Stimulated activated CD4-positive, alpha-beta T cell treated with anti-CD3 and anti-CD28 coated beads, Interleukin-15, amount 100 ng/mL, for 1 hour (primary cell): ENCODE measurements around the gene PPDPF.
"Not testable (repeated sequence)": the region's sequence is repeated elsewhere in the genome, so short reads cannot be mapped to it uniquely, and the experiment has no call there.

Experiments used
- DNase-seq, 2 donors: peaks; one replicate each; pipeline ENCODE4 v3.0.0-alpha.2; 2020; ENCODE audit warnings: low read depth in 1 of 2, low spot score in 1 of 2

Gene PPDPF

DNA sequence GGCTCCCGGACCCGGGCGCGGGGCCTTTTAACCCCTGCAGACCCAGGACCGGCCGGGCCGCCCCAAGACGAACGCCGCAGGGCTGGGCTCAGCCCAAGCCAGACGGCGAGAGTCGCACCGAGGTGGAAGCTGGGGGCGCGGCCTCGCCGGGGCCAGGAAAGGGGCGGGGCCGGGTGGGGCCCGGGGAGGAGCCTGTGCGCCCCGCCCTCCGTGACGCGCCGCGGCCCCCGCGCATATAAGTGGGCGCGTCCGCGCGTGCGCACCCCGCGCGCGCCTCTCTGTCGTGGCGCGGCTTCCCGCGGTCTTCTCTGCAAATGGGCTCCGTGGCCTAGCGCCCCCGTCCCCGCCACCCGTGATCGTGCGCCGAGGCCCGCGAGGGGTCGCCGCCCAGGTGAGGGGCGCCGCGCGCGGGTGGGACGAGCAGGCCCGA lies at the start of gene PPDPF:
PPDPF (plus strand) TSS at position 262 of the 430 bp plus-strand sequence. CDS start 544 bp downstream, outside the sequence.
- peak; percentile 83 to 84 for DNase-seq

- no peak for DNase-seq
These were observed 49.4 kb upstream of the PPDPF start for GRCh38 chr20:63471002-63471716.

GRCh38 chr20:63471717-63471980 lies 48.9 kb upstream of the PPDPF start:
- DNase-seq = no peak

DNA sequence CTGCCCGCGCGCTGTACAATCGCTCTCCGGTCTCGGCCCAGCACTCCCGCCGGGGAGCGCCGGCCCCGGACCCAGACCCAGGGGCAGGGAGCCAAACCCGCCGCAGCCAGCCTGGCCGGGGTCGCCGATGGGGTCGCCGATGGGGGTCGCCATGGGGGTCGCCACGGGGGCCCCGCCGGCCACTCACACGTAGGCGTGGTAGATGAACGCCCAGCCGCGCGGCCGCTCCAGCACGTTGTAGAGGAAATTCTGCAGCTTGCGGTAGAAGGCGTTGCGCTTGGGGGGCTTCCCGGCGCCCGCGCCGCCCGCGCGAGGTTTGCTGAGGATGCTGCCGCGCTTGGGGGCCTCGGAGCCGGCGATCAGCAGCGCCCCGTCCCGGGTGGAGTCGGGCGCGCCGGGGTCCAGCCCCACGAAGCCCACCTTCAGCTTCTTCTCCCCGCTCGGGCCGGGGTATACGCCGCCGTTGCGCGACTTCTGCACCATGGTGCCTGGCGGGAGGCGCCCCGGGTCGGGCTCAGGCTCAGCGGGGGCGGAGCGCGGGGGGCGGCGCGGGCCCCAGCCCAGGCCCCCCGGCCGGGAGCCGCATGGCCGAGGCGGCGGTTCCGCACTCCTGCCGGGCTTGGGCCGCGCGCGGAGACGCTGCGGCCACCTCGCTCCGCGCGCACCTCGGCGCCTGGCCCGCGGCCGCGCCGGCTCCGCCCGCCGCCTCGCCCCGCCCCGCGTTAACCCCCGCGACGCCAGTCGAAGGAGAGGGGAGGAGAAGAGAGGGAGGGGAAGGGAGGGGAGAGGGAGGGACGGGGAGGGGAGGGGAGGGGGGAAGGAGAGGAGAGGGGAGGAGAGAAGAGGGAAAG lies 48.4 kb upstream of the PPDPF start, which contains the start of gene KCNQ2:
KCNQ2 (minus strand) TSS at position 675 of the 851 bp plus-strand sequence; CDS start at position 483, 192 bp downstream.
- no peak for DNase-seq

DNA sequence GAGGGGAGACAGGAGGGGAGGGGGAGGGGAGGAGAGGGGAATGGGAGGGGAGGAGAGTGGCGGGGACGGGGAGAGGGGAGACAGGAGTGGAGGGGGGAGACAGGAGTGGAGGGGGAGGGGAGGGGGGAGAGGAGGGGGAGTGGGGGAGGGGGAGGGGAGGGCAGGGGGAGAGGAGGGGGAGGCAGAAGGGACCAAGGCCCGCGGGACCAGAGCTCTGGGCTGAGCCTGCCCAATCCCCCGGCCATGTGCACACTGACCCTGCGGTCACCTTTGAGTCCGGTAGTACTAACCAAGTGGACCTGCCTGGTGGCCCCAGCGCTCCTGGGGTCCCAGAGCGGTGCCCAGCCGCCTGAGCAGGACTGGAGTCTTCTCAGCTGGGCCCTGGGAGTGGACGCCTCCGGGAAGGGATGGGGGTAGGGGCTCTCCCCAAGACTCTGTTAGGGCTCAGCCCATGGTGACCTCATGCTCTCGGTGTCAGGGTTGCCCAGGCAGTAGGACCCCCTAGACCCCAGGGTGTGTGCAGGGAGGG lies 47.6 kb upstream of the PPDPF start:
- no peak for DNase-seq

DNA sequence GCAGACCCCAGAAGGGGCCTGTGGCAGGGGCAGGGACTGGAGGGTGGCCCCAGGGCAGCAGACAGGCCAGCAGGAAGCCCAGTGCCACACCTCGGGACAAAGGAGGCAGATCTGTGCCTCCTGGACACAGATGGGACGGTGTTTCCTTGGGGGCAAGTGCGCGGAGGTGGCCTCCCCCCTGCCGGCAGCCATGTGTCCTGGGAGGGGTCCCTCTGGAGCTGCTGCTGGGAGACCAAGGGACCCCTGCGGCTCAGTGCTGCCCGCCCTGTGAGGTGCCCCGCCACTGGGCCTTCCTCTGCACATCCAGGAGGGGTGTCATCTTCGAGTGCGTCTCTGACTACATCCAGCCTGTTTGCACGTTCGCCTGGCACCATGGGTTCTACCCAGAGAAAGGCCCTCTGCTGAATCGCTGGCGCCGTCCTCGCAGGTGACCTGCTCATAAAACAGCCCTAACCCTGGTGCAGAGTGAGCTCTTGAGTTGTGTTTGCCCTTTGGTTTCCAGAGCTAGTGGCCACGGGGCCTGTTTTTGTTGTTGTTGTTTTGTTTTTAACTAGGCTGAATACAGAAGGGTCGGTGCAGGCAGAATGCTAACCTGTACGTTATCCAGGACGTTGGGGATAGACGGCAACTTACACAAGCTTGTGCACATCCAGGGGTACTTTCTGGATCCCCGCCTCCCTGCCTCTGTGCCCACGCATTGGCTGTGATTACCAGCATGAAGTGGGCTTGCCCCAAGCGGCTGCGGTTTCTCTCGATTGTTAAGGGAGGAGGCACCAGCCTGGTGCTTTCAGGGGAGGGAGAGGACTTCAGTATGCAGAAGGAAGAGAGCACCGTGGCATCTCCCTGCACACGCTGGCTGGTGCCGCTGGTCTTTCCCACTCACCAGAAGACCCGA lies 46.8 kb upstream of the PPDPF start:
- no peak for DNase-seq

GRCh38 chr20:63475209-63475608 lies 45.4 kb upstream of the PPDPF start:
- DNase-seq = no peak

- no peak for DNase-seq
These were observed 43.4 kb upstream of the PPDPF start for GRCh38 chr20:63477061-63477616.

GRCh38 chr20:63477944-63478343 lies 42.6 kb upstream of the PPDPF start:
- DNase-seq = no peak

DNA sequence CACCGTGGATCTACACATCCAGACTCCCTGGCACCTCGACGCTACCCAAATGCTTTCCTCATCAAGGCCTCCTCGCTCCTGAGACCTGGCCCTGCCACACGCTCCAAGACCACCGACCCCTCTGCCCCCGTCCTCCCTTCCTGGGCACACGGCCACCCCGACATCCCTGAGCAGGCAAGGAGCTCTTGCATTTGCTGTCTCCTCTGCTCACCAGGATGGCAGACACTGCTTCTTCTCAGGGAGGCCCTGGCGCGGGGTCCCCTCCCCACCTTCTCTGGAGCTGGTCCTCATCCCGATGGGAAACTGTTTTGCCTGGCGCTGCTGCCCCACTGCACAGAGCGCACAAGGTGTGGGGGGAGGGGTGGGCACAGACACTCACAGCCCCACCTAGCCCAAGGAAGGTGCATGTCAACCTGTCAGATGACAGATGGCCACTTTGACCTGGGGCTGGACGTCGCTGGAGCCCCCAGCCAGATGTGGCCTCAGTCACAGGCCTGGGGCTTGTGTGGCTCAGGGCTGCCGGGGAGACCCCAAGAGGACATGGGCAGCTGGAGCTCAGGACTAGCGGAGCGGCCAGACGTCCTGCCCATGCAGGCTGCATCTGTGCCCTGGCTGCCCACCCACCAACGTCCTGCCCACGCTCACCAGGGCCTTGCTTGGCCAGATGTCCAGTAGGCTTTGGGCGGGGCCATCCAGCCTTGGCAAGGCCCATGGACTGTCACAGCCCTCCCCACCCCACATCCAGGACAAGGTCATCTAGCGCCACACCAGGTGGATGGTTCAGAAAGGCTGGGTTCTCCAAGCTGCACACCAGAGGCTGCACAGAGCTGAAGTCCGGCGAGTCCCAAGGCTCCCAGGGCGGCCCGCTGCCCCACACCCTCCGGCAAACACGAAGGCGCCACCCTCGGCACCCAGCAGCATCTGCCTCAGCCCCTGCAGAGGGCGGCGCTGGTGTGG lies 41.9 kb upstream of the PPDPF start:
- DNase-seq = no peak

GRCh38 chr20:63479695-63480419 lies 40.7 kb upstream of the PPDPF start:
- not testable (repeated sequence) for DNase-seq

DNA sequence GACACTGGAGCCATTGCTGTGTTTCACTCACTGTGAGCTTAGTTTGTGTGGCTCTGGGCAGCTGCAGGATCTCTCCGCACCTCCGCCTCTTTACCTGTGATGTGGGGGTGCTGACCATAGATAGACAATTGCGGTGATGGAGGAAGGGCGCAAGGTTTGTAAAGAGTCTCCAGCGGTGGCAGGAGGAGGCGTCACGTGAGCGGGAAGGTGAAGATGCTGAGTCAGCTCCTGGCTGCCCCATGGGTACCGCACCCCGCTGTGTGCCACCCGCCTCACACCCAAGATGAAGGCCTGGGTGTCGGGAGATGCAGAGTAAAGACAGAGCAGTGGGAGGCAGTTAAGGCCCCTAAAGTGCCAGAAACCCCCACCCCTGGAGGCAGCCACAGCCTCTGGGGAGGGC lies 39.1 kb upstream of the PPDPF start:
- no peak for DNase-seq

DNA sequence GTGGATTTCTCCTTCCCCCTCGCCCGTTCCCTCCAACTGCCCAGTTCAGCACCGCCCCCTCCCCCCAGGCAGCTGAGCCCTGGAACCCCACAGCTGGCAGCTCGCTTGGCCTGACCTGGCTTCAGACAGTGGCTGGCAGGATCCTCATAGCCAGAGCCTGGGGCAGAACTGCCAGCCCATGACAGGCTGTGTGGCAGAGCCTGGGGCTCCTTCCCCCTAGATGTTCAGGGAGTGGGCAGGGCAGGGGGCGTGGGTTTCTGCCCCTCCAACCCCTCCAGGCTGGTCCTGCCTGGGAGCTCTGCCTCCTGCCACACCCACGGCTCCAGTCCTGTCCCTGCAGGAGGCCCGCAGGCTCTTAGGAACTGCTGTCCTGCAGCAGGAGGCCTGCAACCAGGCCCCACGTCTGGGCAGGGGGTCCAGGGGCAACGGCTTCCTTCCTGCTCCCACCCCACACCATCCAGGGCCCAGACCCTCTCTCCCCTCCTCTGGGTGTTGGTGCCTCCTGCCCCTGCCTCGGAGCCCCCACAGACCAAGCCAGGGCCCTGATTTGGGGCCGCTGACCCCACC lies 38.5 kb upstream of the PPDPF start:
- no peak for DNase-seq

DNA sequence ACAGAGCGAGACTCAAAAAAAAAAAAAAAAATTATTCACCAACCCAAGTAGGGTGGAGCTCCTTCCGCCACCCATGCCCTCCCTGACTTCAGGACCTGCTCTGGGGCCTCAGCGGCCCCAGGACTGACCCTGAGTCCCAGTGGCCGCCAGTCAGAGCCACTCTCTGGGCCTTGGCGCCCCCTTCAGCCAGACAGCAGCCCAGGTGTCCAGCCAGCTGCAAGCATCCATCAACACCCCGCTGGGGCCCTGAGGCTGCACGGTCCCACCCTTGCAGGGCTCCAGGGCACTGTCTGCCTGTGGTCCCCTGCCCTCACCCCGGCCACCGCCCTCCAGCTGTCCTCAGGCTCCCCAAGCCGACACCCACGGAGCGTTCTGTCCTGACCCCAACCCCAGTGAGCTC lies 36.7 kb upstream of the PPDPF start:
- no peak for DNase-seq

GRCh38 chr20:63484236-63484635 lies 36.3 kb upstream of the PPDPF start:
- no peak for DNase-seq

GRCh38 chr20:63484651-63485403 lies 35.7 kb upstream of the PPDPF start:
- DNase-seq = no peak

DNA sequence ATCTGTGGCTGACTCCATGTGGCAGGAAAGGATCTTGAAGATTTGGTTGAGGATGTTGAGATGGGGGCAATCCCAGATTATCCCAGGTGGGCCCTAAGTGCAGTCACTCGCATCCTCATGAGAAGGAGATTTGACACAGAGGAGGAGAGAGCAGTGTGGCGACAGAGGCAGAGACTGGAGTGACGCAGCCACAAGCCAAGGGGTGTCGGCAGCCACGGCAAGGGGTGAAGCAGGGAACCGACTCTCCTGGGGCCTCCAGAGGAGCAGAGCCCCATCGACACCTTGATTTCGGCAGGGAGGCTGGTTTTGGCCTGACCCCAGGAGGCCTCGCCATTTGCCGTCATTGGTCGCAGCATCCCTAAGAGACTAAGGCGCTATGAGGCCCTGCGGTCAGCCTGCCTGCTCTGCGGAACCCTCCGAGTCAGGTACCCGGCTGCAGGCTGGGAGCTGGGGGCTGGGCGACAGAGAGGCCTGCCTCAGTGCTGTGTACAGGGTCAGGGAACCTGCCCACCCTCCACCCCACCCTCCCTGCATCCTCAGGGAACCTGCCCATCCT lies 34.2 kb upstream of the PPDPF start:
- DNase-seq = no peak
